B cell (primary cell): ENCODE measurements around the gene DNHD1. TPM values are rescaled to one million over a fixed set of nuclear protein-coding genes. Genes with fewer than 3 reads are reported as not detected.

Experiments used
- ATAC-seq: fragments of 200-7000 bp; cut with Tn5 transposase; one replicate; pipeline ENCODE4 v1.10.0; 2021; ENCODE audit warnings: low read depth, mild to moderate bottlenecking, moderate number of reproducible peaks, moderate library complexity
- CTCF ChIA-PET: fragments of 350-600 bp; sonication (Branson Sonifier 250); formaldehyde crosslinking; loops from one replicate; lab custom pipeline; 2021; ENCODE audit warnings: antibody characterized with exemption, inconsistent platforms; lab: Charles Lee
- POLR2A ChIA-PET: fragments of 350-600 bp; sonication (Branson Sonifier 250); formaldehyde crosslinking; loops from one replicate; lab custom pipeline; 2021; ENCODE audit warnings: antibody characterized with exemption; lab: Charles Lee
- DNase-seq: peaks from one replicate; pipeline ENCODE4 v3.0.0; 2013
- H2AFZ ChIP-seq: 2 replicates; pipeline ENCODE4 v1.6.1; 2012; ENCODE audit warnings: mild to moderate bottlenecking, low read depth, low read length; ENCODE audit not compliant: insufficient read depth, poor library complexity, severe bottlenecking
- H3K27ac ChIP-seq, 2 donors: 1 replicate in 1 of 2; 2 replicates in 1 of 2; pipeline ENCODE4 v1.5.1; 2012 to 2013; ENCODE audit warnings: low read length in 2 of 2, mild to moderate bottlenecking in 2 of 2, moderate library complexity in 1 of 2
- H3K27me3 ChIP-seq, 4 experiments: fragments of 200-600 bp in 1 of 4; sonication (generic) in 1 of 4; replicated peaks in 1 of 4; 1 replicate in 2 of 4; 2 replicates in 2 of 4; pipeline versions ENCODE4 v1.6.1 to v1.7.0; 2013 to 2016; ENCODE audit warnings: low read length in 3 of 4, mild to moderate bottlenecking in 2 of 4, mixed read lengths in 1 of 4, moderate library complexity in 1 of 4; ENCODE audit not compliant: insufficient read depth in 4 of 4, control insufficient read depth in 3 of 4; ENCODE audit errors: control extremely low read depth in 1 of 4
- H3K36me3 ChIP-seq, 2 experiments: replicated peaks in 1 of 2; 1 replicate in 1 of 2; 2 replicates in 1 of 2; pipeline versions ENCODE4 v1.6.1 to v1.7.1; 2013; ENCODE audit warnings: low read length in 1 of 2; ENCODE audit not compliant: insufficient read depth in 2 of 2, control insufficient read depth in 1 of 2; ENCODE audit errors: control extremely low read depth in 1 of 2, extremely low read depth in 1 of 2
- H3K4me1 ChIP-seq, 2 donors: fragments of 200-600 bp in 1 of 2; sonication (generic) in 1 of 2; 1 replicate in 1 of 2; 2 replicates in 1 of 2; pipeline versions ENCODE4 v1.5.1 to v1.6.1; 2013 to 2017; ENCODE audit warnings: low read length in 2 of 2; ENCODE audit not compliant: control insufficient read depth in 2 of 2, insufficient read depth in 2 of 2
- H3K4me2 ChIP-seq: replicated peaks from 2 replicates; pipeline ENCODE3; 2012; ENCODE audit warnings: mild to moderate bottlenecking, low read depth, low read length; ENCODE audit not compliant: poor library complexity, severe bottlenecking
- H3K4me3 ChIP-seq, 5 experiments: fragments of 200-600 bp in 1 of 5; sonication (generic) in 1 of 5; 1 replicate in 3 of 5; 2 replicates in 2 of 5; pipeline versions ENCODE4 v1.5.1 to v1.7.0; 2011 to 2016; ENCODE audit warnings: low read length in 4 of 5, mild to moderate bottlenecking in 4 of 5, low read depth in 2 of 5, control low read depth in 1 of 5, moderate library complexity in 1 of 5; ENCODE audit not compliant: insufficient read depth in 1 of 5; ENCODE audit errors: control extremely low read depth in 1 of 5, extremely low read depth in 1 of 5
- H3K79me2 ChIP-seq: fragments of 200-600 bp; sonication (generic); one replicate; pipeline ENCODE4 v1.6.0; 2016; ENCODE audit warnings: low read length; ENCODE audit not compliant: control insufficient read depth, insufficient read depth
- H3K9ac ChIP-seq: fragments of 200-600 bp; sonication (generic); 2 replicates; pipeline ENCODE4 v1.6.1; 2017; ENCODE audit warnings: mild to moderate bottlenecking, low read length, moderate library complexity
- H3K9me3 ChIP-seq, 3 donors: one replicate each; pipeline versions ENCODE4 v1.6.1 to v1.7.1; 2013; ENCODE audit warnings: low read length in 2 of 3; ENCODE audit not compliant: control insufficient read depth in 2 of 3, insufficient read depth in 1 of 3; ENCODE audit errors: control extremely low read depth in 1 of 3
- H4K20me1 ChIP-seq: 2 replicates; pipeline ENCODE4 v1.6.0; 2012; ENCODE audit warnings: mild to moderate bottlenecking, low read length; ENCODE audit not compliant: insufficient read depth, control insufficient read depth, poor library complexity, severe bottlenecking
- H3K27ac Mint-ChIP-seq: one replicate; pipeline ENCODE4 v1.8.0; 2021; ENCODE audit warnings: mixed read lengths
- H3K27me3 Mint-ChIP-seq: one replicate; pipeline ENCODE4 v1.8.0; 2021; ENCODE audit warnings: mixed read lengths
- H3K4me1 Mint-ChIP-seq: one replicate; pipeline ENCODE4 v1.8.0; 2021; ENCODE audit warnings: mixed read lengths
- H3K4me3 Mint-ChIP-seq: one replicate; pipeline ENCODE4 v1.8.0; 2021; ENCODE audit warnings: mixed read lengths
- H3K9me3 Mint-ChIP-seq: one replicate; pipeline ENCODE4 v1.8.0; 2022; ENCODE audit warnings: mixed read lengths; ENCODE audit not compliant: insufficient read depth
- CTCF ChIP-seq: fragments of 200-600 bp; IDR thresholded peaks from one replicate; pipeline ENCODE4 v1.8.0; 2022; ENCODE audit warnings: antibody characterized with exemption, mild to moderate bottlenecking
- WGBS: methylation state at CpG from one replicate; pipeline ENCODE4 v1.1.5; 2013; ENCODE audit warnings: missing lambda C conversion rate; ENCODE audit not compliant: insufficient coverage; 5-methylcytosine and 5-hydroxymethylcytosine counted together
- intact Hi-C: fragments of 100-400 bp; cut with micrococcal nuclease; formaldehyde crosslinking; loops from one replicate; pipeline ENCODE4 v1.10.0; 2022
- polyA plus RNA-seq: library from polyadenylated mRNA; depleted of rRNA; stranded (reverse); fragments of >200 nt; gene quantifications from 2 replicates; pipeline ENCODE4 v1.2.3, GENCODE V29; 2012
- total RNA-seq, 2 donors: library from RNA; stranded (reverse); fragments of 120-200 nt in 1 of 2; gene quantifications; 1 replicate in 1 of 2; 2 replicates in 1 of 2; pipeline versions ENCODE4 v1.2.3 to v1.2.4, GENCODE V29; 2013 to 2022

Gene DNHD1
- total and polyA plus RNA-seq, 2 donors (not counting 1 experiment from before 2014, with no cell fraction given): 53.9 to 58.2 TPM

- Mint-ChIP-seq H3K27ac (no peak overlapping the region), H3K9me3 (no peaks in the 10 kb centered on the region), H3K4me1 (no peaks in the 10 kb centered on the region), H3K4me3 (no peak overlapping the region), H3K27me3 (no peaks in the 10 kb centered on the region)
- no peak for ATAC-seq
- H3K36me3 ChIP-seq: peaks cover 0 to 18% of the 10 kb centered on the region in 2 experiments
- H3K4me1 ChIP-seq: no peaks in the 10 kb centered on the region
- H3K27me3 ChIP-seq: no peaks in the 10 kb centered on the region
- H3K9me3 ChIP-seq: no peaks in the 10 kb centered on the region
- H3K27ac ChIP-seq: no peak overlapping the region
- intact Hi-C loops: no loop called here
- H3K79me2 ChIP-seq: no peaks in the 10 kb centered on the region
- no peak overlapping the region for H3K9ac ChIP-seq
- H3K4me3 ChIP-seq: no peak overlapping the region
- no peak overlapping the region for H3K4me2 ChIP-seq
- TF ChIP-seq CTCF: no peak
- WGBS: 95% methylated on average over 22 of the region's 26 CpGs
- POLR2A ChIA-PET: no interaction called here
- no peak overlapping the region for H2AFZ ChIP-seq
- no peak for DNase-seq
- CTCF ChIA-PET: interaction anchor here (1.2 kb wide), 1 partner anchor 95 kb away, joined by 3 read pairs; no protein-coding TSS in a partner anchor
- no peaks in the 10 kb centered on the region for H4K20me1 ChIP-seq
Measured at GRCh38 chr11:6457581-6458320, 39.3 kb upstream of the DNHD1 start.

- intact Hi-C loops: no loop called here
- H3K4me2 ChIP-seq: no peak overlapping the region
- POLR2A ChIA-PET: no interaction called here
- H3K4me3 Mint-ChIP-seq: no peak overlapping the region
- H3K79me2 ChIP-seq: no peaks in the 10 kb centered on the region
- 56% methylated on average over 1 of the region's 2 CpGs for WGBS
- H3K4me1 Mint-ChIP-seq: no peaks in the 10 kb centered on the region
- H3K27ac Mint-ChIP-seq: no peak overlapping the region
- no peak for ATAC-seq
- H3K36me3 ChIP-seq: peaks cover 0 to 18% of the 10 kb centered on the region in 2 experiments
- DNase-seq: no peak
- no peaks in the 10 kb centered on the region for H3K4me1 ChIP-seq
- no peaks in the 10 kb centered on the region for H3K9me3 ChIP-seq
- CTCF ChIA-PET: interaction anchor here (1.0 kb wide), 1 partner anchor 80 kb away, joined by 3 read pairs; no protein-coding TSS in a partner anchor
- no peaks in the 10 kb centered on the region for H3K27me3 Mint-ChIP-seq
- H3K27me3 ChIP-seq: no peaks in the 10 kb centered on the region
- no peak for TF ChIP-seq CTCF
- H3K9ac ChIP-seq: no peak overlapping the region
- no peak overlapping the region for H3K27ac ChIP-seq
- H2AFZ ChIP-seq: no peak overlapping the region
- no peak overlapping the region for H3K4me3 ChIP-seq
- no peaks in the 10 kb centered on the region for H3K9me3 Mint-ChIP-seq
- no peaks in the 10 kb centered on the region for H4K20me1 ChIP-seq
Measured at GRCh38 chr11:6458352-6459098, 38.6 kb upstream of the DNHD1 start.
